ENCODE results near the gene TBCK. TPM values are rescaled to one million over a fixed set of nuclear protein-coding genes. Genes with fewer than 3 reads are reported as not detected.

Gene TBCK
- total RNA-seq, 2 experiments from 2014 or later, result 24.9 to 30.1 TPM

DNA sequence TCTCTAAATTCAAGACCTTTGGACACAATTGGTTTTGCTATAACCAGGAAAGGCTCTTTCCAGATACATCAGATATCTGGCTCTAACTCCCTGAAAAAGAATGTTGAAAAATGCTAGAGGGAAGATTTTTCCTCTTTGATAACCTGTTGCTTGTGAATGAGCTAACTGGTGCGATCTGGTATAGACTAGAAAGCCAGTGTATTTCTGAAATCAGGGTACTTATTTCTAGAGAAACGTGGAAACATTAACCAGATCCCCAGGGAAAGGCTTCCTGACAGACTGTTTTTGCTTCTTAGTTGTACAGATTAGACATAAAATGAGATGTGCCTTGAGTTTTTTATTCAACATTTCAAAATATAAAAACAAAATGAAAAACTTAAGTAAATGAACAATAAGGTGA, 313.0 kb downstream of the TBCK start:
- no peaks in the 10 kb centered on the region for H3K4me1 Mint-ChIP-seq (ENCODE audit: low read depth)
- H3K36me3 Mint-ChIP-seq (ENCODE audit: low read depth), result no peaks in the 10 kb centered on the region
- intact Hi-C loops (cut with micrococcal nuclease), result no loop called here
- no peak overlapping the region for H3K4me3 Mint-ChIP-seq
- ATAC-seq (no peak), DNase-seq (no peak)
- ChIA-PET POLR2A (no interaction called here), CTCF (no interaction called here)
- no peak overlapping the region for H3K27ac Mint-ChIP-seq
- no peaks in the 10 kb centered on the region for H3K27me3 Mint-ChIP-seq
- peaks cover 1% of the 10 kb centered on the region for H3K9me3 Mint-ChIP-seq
- TF ChIP-seq, protein P1, sequence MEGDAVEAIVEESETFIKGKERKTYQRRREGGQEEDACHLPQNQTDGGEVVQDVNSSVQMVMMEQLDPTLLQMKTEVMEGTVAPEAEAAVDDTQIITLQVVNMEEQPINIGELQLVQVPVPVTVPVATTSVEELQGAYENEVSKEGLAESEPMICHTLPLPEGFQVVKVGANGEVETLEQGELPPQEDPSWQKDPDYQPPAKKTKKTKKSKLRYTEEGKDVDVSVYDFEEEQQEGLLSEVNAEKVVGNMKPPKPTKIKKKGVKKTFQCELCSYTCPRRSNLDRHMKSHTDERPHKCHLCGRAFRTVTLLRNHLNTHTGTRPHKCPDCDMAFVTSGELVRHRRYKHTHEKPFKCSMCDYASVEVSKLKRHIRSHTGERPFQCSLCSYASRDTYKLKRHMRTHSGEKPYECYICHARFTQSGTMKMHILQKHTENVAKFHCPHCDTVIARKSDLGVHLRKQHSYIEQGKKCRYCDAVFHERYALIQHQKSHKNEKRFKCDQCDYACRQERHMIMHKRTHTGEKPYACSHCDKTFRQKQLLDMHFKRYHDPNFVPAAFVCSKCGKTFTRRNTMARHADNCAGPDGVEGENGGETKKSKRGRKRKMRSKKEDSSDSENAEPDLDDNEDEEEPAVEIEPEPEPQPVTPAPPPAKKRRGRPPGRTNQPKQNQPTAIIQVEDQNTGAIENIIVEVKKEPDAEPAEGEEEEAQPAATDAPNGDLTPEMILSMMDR (IDR thresholded peaks at IDR 0.05), result no peak

DNA sequence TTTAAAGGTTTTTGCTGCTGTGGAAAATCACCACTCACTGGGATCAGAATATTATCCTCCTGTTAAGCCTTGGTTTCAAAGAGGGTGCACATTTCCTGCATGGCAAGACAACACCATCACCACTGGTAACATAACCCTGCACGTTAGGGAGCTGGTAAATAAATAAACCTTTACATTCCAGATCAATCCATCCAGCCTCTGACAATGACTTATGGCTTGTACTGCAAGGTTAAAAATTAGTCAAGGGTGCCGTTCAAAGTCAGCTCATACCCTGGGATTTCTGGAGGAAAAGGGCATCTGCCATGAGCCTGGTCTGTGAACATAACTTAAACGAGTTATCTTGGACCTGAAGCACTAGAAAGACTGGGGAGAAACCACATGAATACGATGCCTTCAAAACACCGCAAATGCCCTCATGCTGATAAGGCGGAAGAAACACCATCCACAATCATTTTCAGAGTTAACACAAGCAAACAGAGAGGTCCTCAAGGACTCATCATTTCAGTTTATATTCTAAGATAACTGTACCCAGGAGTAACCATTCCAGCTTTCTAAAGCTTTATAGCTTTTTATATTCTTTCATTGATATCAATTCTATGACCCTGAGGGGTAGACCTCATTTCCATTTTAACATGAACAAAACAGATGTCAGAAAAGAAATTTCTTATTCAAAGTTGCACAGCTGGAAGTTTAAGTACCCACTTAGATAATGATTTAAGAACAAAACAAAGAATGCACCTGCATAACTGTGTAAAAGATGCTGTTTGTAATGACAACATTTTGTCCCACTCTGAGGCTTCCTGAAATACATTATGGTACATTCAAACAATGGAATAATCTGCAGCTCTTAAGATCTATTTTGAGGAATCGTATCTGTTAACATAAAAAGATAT, 317.6 kb downstream of the TBCK start:
- no peak for DNase-seq
- Mint-ChIP-seq H3K36me3 (ENCODE audit: low read depth) (no peaks in the 10 kb centered on the region), H3K9me3 (no peaks in the 10 kb centered on the region), H3K27ac (no peak overlapping the region), H3K27me3 (no peaks in the 10 kb centered on the region), H3K4me1 (ENCODE audit: low read depth) (no peaks in the 10 kb centered on the region), H3K4me3 (no peak overlapping the region)
- intact Hi-C loops (cut with micrococcal nuclease), result no loop called here
- TF ChIP-seq, protein P1 (IDR thresholded peaks at IDR 0.05), result no peak
- ChIA-PET POLR2A (no interaction called here), CTCF (no interaction called here)
- ATAC-seq, result no peak

DNA sequence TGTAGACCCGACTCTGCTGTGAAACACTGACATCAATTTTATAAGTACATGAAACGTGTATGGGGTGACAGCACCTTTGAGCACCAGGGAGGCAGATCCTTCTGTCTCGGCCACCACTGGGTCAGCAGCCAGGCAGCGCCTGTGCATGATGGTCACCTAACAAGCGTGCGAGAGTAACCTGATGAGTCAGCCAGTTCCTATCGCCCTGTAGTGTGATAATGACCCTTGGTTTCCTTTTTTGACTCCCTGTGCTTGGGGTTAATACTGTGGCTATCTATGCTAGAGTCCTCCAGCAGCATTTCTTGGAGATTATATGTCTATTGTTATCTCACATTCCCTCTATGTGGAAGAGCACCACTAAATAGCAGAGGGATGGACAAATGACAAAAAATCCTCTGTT, 319.2 kb downstream of the TBCK start:
- POLR2A ChIA-PET, result no interaction called here

DNA sequence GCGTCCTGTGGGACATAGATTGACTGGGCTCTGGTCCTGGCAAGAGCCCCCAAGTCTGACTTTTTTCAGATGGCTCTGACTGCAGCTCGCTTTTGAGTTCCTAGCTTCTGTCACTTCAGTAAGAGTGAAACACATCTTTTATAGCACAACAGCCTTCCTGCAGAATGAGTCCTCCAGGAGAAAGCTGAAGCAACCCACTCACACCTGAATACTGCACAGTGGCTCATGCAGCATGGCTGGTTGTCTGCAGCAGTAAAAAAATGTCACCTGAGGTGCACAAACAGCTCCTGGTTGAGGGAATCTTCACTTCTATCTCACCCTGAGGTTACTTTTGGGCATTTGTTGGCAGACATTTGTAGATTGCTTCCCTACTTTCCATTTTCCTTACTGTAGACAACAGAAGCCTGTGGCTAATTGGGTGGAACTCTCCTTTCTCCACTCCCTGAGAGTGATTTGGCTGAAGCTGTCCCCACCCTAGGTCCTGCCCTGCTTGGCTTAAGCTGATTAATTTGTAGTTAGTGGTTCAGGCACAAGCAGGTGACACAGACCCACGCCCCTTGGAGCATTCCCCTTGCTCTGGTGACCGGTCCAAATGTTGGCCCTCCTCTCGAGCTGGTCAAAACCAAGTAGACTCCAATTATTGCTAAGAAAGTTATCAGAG, 321.0 kb downstream of the TBCK start:
- H3K27me3 Mint-ChIP-seq, result no peaks in the 10 kb centered on the region
- H3K4me1 Mint-ChIP-seq (ENCODE audit: low read depth), result no peaks in the 10 kb centered on the region
- no peak overlapping the region for H3K4me3 Mint-ChIP-seq
- ATAC-seq (no peak), DNase-seq (no peak)
- H3K27ac Mint-ChIP-seq, result no peak overlapping the region
- CTCF ChIA-PET, result no interaction called here
- no peaks in the 10 kb centered on the region for H3K9me3 Mint-ChIP-seq
- intact Hi-C loops (cut with micrococcal nuclease), result no loop called here
- no peaks in the 10 kb centered on the region for H3K36me3 Mint-ChIP-seq (ENCODE audit: low read depth)
- POLR2A ChIA-PET, result no interaction called here
- TF ChIP-seq, protein P1 (IDR thresholded peaks at IDR 0.05), result no peak

More for the DNA sequence above, 319.2 kb downstream of the TBCK start:
- CTCF ChIA-PET, result no interaction called here
- DNase-seq (no peak), ATAC-seq (no peak)
- H3K36me3 Mint-ChIP-seq (ENCODE audit: low read depth), result no peaks in the 10 kb centered on the region
- intact Hi-C loops (cut with micrococcal nuclease), result no loop called here
- TF ChIP-seq, protein P1 (IDR thresholded peaks at IDR 0.05), result no peak
- H3K27ac Mint-ChIP-seq, result no peak overlapping the region
- no peak overlapping the region for H3K4me3 Mint-ChIP-seq
- no peaks in the 10 kb centered on the region for H3K4me1 Mint-ChIP-seq (ENCODE audit: low read depth)
- H3K27me3 Mint-ChIP-seq, result no peaks in the 10 kb centered on the region
- H3K9me3 Mint-ChIP-seq, result no peaks in the 10 kb centered on the region

DNA sequence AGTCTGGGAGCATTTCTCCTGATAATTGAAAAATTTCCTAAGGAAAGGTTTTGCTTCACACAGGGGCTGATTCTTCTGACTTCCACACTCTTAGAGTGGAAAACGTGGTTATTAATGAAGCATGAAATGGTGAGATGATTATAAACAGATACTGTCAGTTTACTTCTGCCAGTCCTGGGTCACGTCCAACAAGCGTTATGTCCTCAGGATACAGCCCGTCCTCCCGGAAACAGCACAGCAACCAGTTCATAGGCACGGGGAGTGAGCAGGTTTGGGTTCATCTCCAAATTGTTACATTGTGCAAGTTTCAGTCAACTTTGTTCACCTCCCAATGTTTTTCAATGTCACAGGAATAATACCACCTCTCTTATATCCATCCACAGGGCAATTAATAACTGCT, 321.9 kb downstream of the TBCK start:
- ATAC-seq, result no peak
- no peak for DNase-seq
- ChIA-PET POLR2A (no interaction called here), CTCF (no interaction called here)
- Mint-ChIP-seq H3K36me3 (ENCODE audit: low read depth) (no peaks in the 10 kb centered on the region), H3K4me1 (ENCODE audit: low read depth) (no peaks in the 10 kb centered on the region), H3K4me3 (no peak overlapping the region), H3K27me3 (no peaks in the 10 kb centered on the region), H3K9me3 (no peaks in the 10 kb centered on the region), H3K27ac (no peak overlapping the region)
- TF ChIP-seq, protein P1 (IDR thresholded peaks at IDR 0.05), result no peak
- intact Hi-C loops (cut with micrococcal nuclease), result no loop called here

Measured in activated CD8-positive, alpha-beta T cell treated with anti-CD3 and anti-CD28 coated beads for 36 hours (primary cell).